SK-N-SH treated with all-trans-retinoic acid at 6 μM for 48 hours (cell line): ENCODE results near the gene PRSS56.

Experiments
- ATAC-seq: fragments of 200-7000 bp; cut with Tn5 transposase; 3 replicates; pipeline ENCODE4 v1.9.1; 2020; ENCODE audit warnings: mild to moderate bottlenecking, moderate library complexity
- BACH2 ChIP-seq: fragments of 250-450 bp; sonication (Bioruptor Pico); IDR thresholded peaks from 2 replicates; pipeline ENCODE4 v1.9.0; 2021; ENCODE audit warnings: mild to moderate bottlenecking, borderline replicate concordance
- CREB5 ChIP-seq: fragments of 250-450 bp; sonication (Bioruptor Pico); IDR thresholded peaks from 2 replicates; pipeline ENCODE4 v1.5.1; 2020; ENCODE audit warnings: low read depth, mild to moderate bottlenecking, moderate library complexity
- CSDC2 ChIP-seq: fragments of 250-450 bp; sonication (Bioruptor Pico); IDR thresholded peaks from 2 replicates; pipeline ENCODE4 v1.5.0; 2020; ENCODE audit warnings: mild to moderate bottlenecking, moderate library complexity
- CSRNP3 ChIP-seq: fragments of 250-450 bp; sonication (Bioruptor Pico); IDR thresholded peaks from 2 replicates; pipeline ENCODE4 v1.5.1; 2021; ENCODE audit warnings: mild to moderate bottlenecking, moderate library complexity
- ESRRG ChIP-seq: fragments of 250-450 bp; sonication (Bioruptor Pico); IDR thresholded peaks from 2 replicates; pipeline ENCODE4 v1.6.1; 2021; ENCODE audit warnings: mild to moderate bottlenecking
- GLIS3 ChIP-seq: fragments of 250-450 bp; sonication (Bioruptor Pico); IDR thresholded peaks from 2 replicates; pipeline ENCODE4 v1.5.0; 2020; ENCODE audit warnings: mild to moderate bottlenecking, moderate library complexity
- ISL1 ChIP-seq: fragments of 250-450 bp; sonication (Bioruptor Pico); IDR thresholded peaks from 2 replicates; pipeline ENCODE4 v2.1.2; 2022; ENCODE audit warnings: mild to moderate bottlenecking, moderate library complexity
- OSR1 ChIP-seq: fragments of 250-450 bp; sonication (Bioruptor Pico); IDR thresholded peaks from 2 replicates; pipeline ENCODE4 v1.8.0; 2022; ENCODE audit warnings: moderate library complexity, mild to moderate bottlenecking, inconsistent platforms
- PATZ1 ChIP-seq: fragments of 250-450 bp; sonication (Bioruptor Pico); IDR thresholded peaks from 2 replicates; pipeline ENCODE4 v1.8.0; 2020; ENCODE audit warnings: mild to moderate bottlenecking, moderate library complexity, borderline replicate concordance
- POU6F1 ChIP-seq: fragments of 250-450 bp; sonication (Bioruptor Pico); IDR thresholded peaks from 2 replicates; pipeline ENCODE4 v1.8.0; 2021; ENCODE audit warnings: low read depth, mild to moderate bottlenecking, moderate library complexity, borderline replicate concordance
- PPARA ChIP-seq: fragments of 250-450 bp; sonication (Bioruptor Pico); IDR thresholded peaks from 2 replicates; pipeline ENCODE4 v1.5.0; 2020; ENCODE audit warnings: mild to moderate bottlenecking, borderline replicate concordance
- RARB ChIP-seq: fragments of 250-450 bp; sonication (Bioruptor Pico); IDR thresholded peaks from 2 replicates; pipeline ENCODE4 v1.8.0; 2021; ENCODE audit warnings: mild to moderate bottlenecking, moderate library complexity
- SNAI2 ChIP-seq: fragments of 250-450 bp; sonication (Bioruptor Pico); IDR thresholded peaks from 2 replicates; pipeline ENCODE4 v1.5.0; 2020; ENCODE audit warnings: mild to moderate bottlenecking, moderate library complexity
- TOX ChIP-seq: fragments of 250-450 bp; sonication (Bioruptor Pico); IDR thresholded peaks from 2 replicates; pipeline ENCODE4 v1.8.0; 2021; ENCODE audit warnings: mild to moderate bottlenecking, moderate library complexity, borderline replicate concordance
- TSHZ2 ChIP-seq: fragments of 250-450 bp; sonication (Bioruptor Pico); IDR thresholded peaks from 2 replicates; pipeline ENCODE4 v1.5.0; 2020; ENCODE audit warnings: mild to moderate bottlenecking, moderate library complexity
- ZC3H10 ChIP-seq: fragments of 250-450 bp; sonication (Bioruptor Pico); IDR thresholded peaks from 2 replicates; pipeline ENCODE4 v1.5.1; 2021; ENCODE audit warnings: mild to moderate bottlenecking, moderate library complexity
- ZFP3 ChIP-seq: fragments of 250-450 bp; sonication (Bioruptor Pico); IDR thresholded peaks from 2 replicates; pipeline ENCODE4 v1.5.0; 2020; ENCODE audit warnings: mild to moderate bottlenecking, moderate library complexity
- ZFP30 ChIP-seq: fragments of 450-650 bp; formaldehyde crosslinking; IDR thresholded peaks from 2 replicates; pipeline ENCODE4 v1.5.0; 2022; ENCODE audit warnings: mild to moderate bottlenecking, moderate library complexity
- ZNF565 ChIP-seq: fragments of 450-650 bp; formaldehyde crosslinking; conservative IDR thresholded peaks from 2 replicates; pipeline ENCODE4 v1.5.0; 2020; ENCODE audit warnings: low read depth, mild to moderate bottlenecking, moderate library complexity
- ZNF70 ChIP-seq: fragments of 450-650 bp; formaldehyde crosslinking; IDR thresholded peaks from 2 replicates; pipeline ENCODE4 v1.5.0; 2020; ENCODE audit warnings: mild to moderate bottlenecking, moderate library complexity
- ZNF8 ChIP-seq: fragments of 450-650 bp; formaldehyde crosslinking; IDR thresholded peaks from 2 replicates; pipeline ENCODE4 v1.5.0; 2020; ENCODE audit warnings: mild to moderate bottlenecking, moderate library complexity

Gene PRSS56

GRCh38 chr2:232534940-232535651 is 14.9 kb downstream of the PRSS56 start (continued):
- no peak for TF ChIP-seq ZNF70 (CRISPR knock-in tag)
- TF ChIP-seq ZFP3: no peak
- no peak for TF ChIP-seq RARB (CRISPR knock-in tag)
- TF ChIP-seq ZNF8: no peak
- TF ChIP-seq ESRRG: no peak
- no peak for TF ChIP-seq SNAI2
- no peak for TF ChIP-seq BACH2
- no peak for TF ChIP-seq ZFP30 (CRISPR knock-in tag)

- ATAC-seq: no peak
- no peak for TF ChIP-seq ZFP3
These were observed 15.8 kb downstream of the PRSS56 start for GRCh38 chr2:232535761-232536530.

- no peak for ATAC-seq
- no peak for TF ChIP-seq ISL1 (CRISPR knock-in tag)
- no peak for TF ChIP-seq ZNF565
- no peak for TF ChIP-seq OSR1
- no peak for TF ChIP-seq GLIS3
- no peak for TF ChIP-seq CSDC2 (CRISPR knock-in tag)
- TF ChIP-seq BACH2: no peak
- no peak for TF ChIP-seq ESRRG
- TF ChIP-seq CSRNP3 (CRISPR knock-in tag): no peak
- TF ChIP-seq CREB5: no peak
- TF ChIP-seq TOX (CRISPR knock-in tag): no peak
- TF ChIP-seq ZFP3: no peak
These were observed 16.9 kb downstream of the PRSS56 start for GRCh38 chr2:232537079-232537478.

- no peak for ATAC-seq
- TF ChIP-seq OSR1 (no peak), POU6F1 (CRISPR knock-in tag) (no peak), RARB (CRISPR knock-in tag) (no peak), BACH2 (no peak), ZNF70 (CRISPR knock-in tag) (no peak), ZNF8 (no peak), CSDC2 (CRISPR knock-in tag) (no peak), PPARA (CRISPR knock-in tag) (no peak), GLIS3 (no peak), SNAI2 (no peak), ISL1 (CRISPR knock-in tag) (no peak), TSHZ2 (CRISPR knock-in tag) (no peak), ZC3H10 (CRISPR knock-in tag) (no peak), PATZ1 (CRISPR knock-in tag) (no peak), TOX (CRISPR knock-in tag) (no peak)
- TF ChIP-seq, all 23 proteins: peak for 0
These were observed 17.3 kb downstream of the PRSS56 start for GRCh38 chr2:232537499-232537898.
